ENCODE results near the gene SH2B3. TPM values are rescaled to one million over a fixed set of nuclear protein-coding genes. Genes with fewer than 3 reads are reported as not detected.

Gene SH2B3
- total RNA-seq, 2 donors from 2014 or later, result 42.6 to 47.4 TPM

GRCh38 chr12:111494676-111495075, 89.0 kb downstream of the SH2B3 start:
- DNase-seq (ENCODE audit: low spot score), result no peak
- Histone ChIP-seq H3K9me3 (no peaks in the 10 kb centered on the region), H3K36me3 (peaks cover 33% of the 10 kb centered on the region), H3K4me1 (peaks cover 0 to 4% of the 10 kb centered on the region in 2 donors), H3K27ac (no peak overlapping the region), H3K27me3 (no peaks in the 10 kb centered on the region), H3K4me3 (no peak overlapping the region)
- no peak for TF ChIP-seq CTCF (IDR thresholded peaks at IDR 0.05)

Other genes starting within 250 kb of the SH2B3 start
- 10 to 100 TPM; 11.5 to 13.4 TPM for gene PHETA1, start 36.8 kb upstream of the SH2B3 start, total RNA-seq
- 10 to 100 TPM; 33.4 to 36.6 TPM for gene ATXN2, start 193.4 kb downstream of the SH2B3 start, total RNA-seq